GM12878 (cell line): ENCODE data around the gene RPL7A. TPM values are rescaled to one million over a fixed set of nuclear protein-coding genes. Genes with fewer than 3 reads are reported as not detected.

Experiments used
- ATAC-seq: fragments of 200-7000 bp; cut with Tn5 transposase; 3 replicates; pipeline ENCODE4 v1.9.1; 2020; ENCODE audit warnings: mild to moderate bottlenecking, moderate library complexity
- BruUV-seq: library from RNA; stranded (reverse); fragments of 400-500 nt; replicated peaks from 2 replicates; lab custom pipeline; 2021; lab: Mats Ljungman, UMichigan
- CTCF ChIA-PET: fragments of 300-600 bp; sonication (Branson Sonifier 250); formaldehyde crosslinking; extraction: SDS; loops from one replicate; lab custom pipeline; 2021; ENCODE audit warnings: inconsistent platforms; lab: Yijun Ruan, JAX
- POLR2A ChIA-PET: fragments of 350-600 bp; formaldehyde crosslinking; extraction: SDS; loops from one replicate; lab custom pipeline; 2021; ENCODE audit warnings: inconsistent platforms; lab: Charles Lee
- RAD21 ChIA-PET: fragments of 300-600 bp; sonication (Branson Sonifier 250); formaldehyde crosslinking; loops from one replicate; lab custom pipeline; 2023; ENCODE audit warnings: antibody characterized with exemption; ENCODE audit not compliant: unreplicated experiment; lab: Charles Lee
- SMC1A ChIA-PET: fragments of 300-600 bp; sonication (Branson Sonifier 250); formaldehyde crosslinking; loops from one replicate; lab custom pipeline; 2023; ENCODE audit not compliant: unreplicated experiment, uncharacterized antibody; lab: Charles Lee
- DNase-seq: peaks from one replicate; pipeline ENCODE4 v3.0.0-alpha.2; 2011; ENCODE audit warnings: low read depth, low spot score
- FAIRE-seq: peaks from 3 replicates; lab custom pipeline; 2011; peaks lifted over from hg19 to GRCh38; lab: Jason Lieb, UNC
- H2AFZ ChIP-seq: 2 replicates; pipeline ENCODE4 v1.6.0; 2011; ENCODE audit warnings: low read depth, low read length, control low read depth; ENCODE audit not compliant: control insufficient read depth
- H3K27ac ChIP-seq: 2 replicates; pipeline ENCODE4 v1.5.1; 2011; ENCODE audit warnings: control low read depth; ENCODE audit not compliant: control insufficient read depth, insufficient read depth
- H3K27me3 ChIP-seq, 2 experiments: replicated peaks in 1 of 2; 2 replicates each; pipeline versions ENCODE4 v1.6.0 to v1.6.1; 2011; ENCODE audit warnings: low read length in 1 of 2; ENCODE audit not compliant: control insufficient read depth in 2 of 2, insufficient read depth in 2 of 2
- H3K36me3 ChIP-seq, 2 experiments: 2 replicates each; pipeline ENCODE4 v1.5.1; 2011; ENCODE audit warnings: low read length in 1 of 2; ENCODE audit not compliant: control insufficient read depth in 2 of 2, insufficient read depth in 2 of 2
- H3K4me1 ChIP-seq: 2 replicates; pipeline ENCODE4 v1.6.1; 2011; ENCODE audit warnings: mild to moderate bottlenecking, low read length, moderate library complexity, mixed read lengths; ENCODE audit not compliant: control insufficient read depth, insufficient read depth
- H3K4me2 ChIP-seq: 2 replicates; pipeline ENCODE4 v1.6.0; 2011; ENCODE audit warnings: control low read depth; ENCODE audit not compliant: control insufficient read depth, insufficient read depth
- H3K4me3 ChIP-seq: fragments of 200-600 bp; sonication (generic); 2 replicates; pipeline ENCODE4 v1.5.1; 2016
- H3K79me2 ChIP-seq: 2 replicates; pipeline ENCODE4 v1.6.0; 2011; ENCODE audit warnings: low read length; ENCODE audit not compliant: control insufficient read depth, insufficient read depth
- H3K9ac ChIP-seq: 2 replicates; pipeline ENCODE4 v1.8.0; 2011; ENCODE audit warnings: low read length, control low read depth, mixed read lengths; ENCODE audit not compliant: control insufficient read depth, insufficient read depth
- H3K9me3 ChIP-seq: replicated peaks from 3 replicates; pipeline ENCODE4 v1.5.1; 2011; ENCODE audit warnings: mild to moderate bottlenecking, low read length; ENCODE audit not compliant: control insufficient read depth, insufficient read depth
- H4K20me1 ChIP-seq: 2 replicates; pipeline ENCODE4 v1.6.0; 2011; ENCODE audit not compliant: control insufficient read depth, insufficient read depth
- CHD2 ChIP-seq: IDR thresholded peaks from 2 replicates; pipeline ENCODE4 v1.6.1; 2011; ENCODE audit warnings: low read depth, low read length, improper control_type of control experiment, borderline replicate concordance
- EZH2 ChIP-seq: IDR thresholded peaks from 2 replicates; pipeline ENCODE4 v1.6.1; 2012; ENCODE audit warnings: low read depth, mild to moderate bottlenecking, control low read depth, inconsistent platforms, low read length, borderline replicate concordance; ENCODE audit not compliant: control insufficient read depth
- JUNB ChIP-seq: IDR thresholded peaks from 2 replicates; pipeline ENCODE4 v1.6.1; 2016; ENCODE audit warnings: antibody characterized with exemption, mild to moderate bottlenecking
- JUND ChIP-seq: IDR thresholded peaks from 2 replicates; pipeline ENCODE4 v1.6.1; 2012; ENCODE audit warnings: low read depth, mild to moderate bottlenecking, low read length, improper control_type of control experiment, moderate library complexity
- KAT2A ChIP-seq: conservative IDR thresholded peaks from 2 replicates; pipeline ENCODE4 v1.6.1; 2011; ENCODE audit warnings: low read depth, low read length; ENCODE audit not compliant: control insufficient read depth
- ZNF384 ChIP-seq: IDR thresholded peaks from 2 replicates; pipeline ENCODE4 v1.6.1; 2012; ENCODE audit warnings: low read depth, mild to moderate bottlenecking, low read length, improper control_type of control experiment, borderline replicate concordance
- ZSCAN29 ChIP-seq: fragments of 450-650 bp; IDR thresholded peaks from 2 replicates; pipeline ENCODE4 v1.6.1; 2017; ENCODE audit warnings: mild to moderate bottlenecking, moderate library complexity
- ZZZ3 ChIP-seq: IDR thresholded peaks from 2 replicates; pipeline ENCODE4 v1.6.1; 2011; ENCODE audit warnings: low read depth; ENCODE audit not compliant: control insufficient read depth, insufficient read length
- WGBS: methylation state at CpG from one replicate; pipeline ENCODE4 v1.1.6; 2016; ENCODE audit warnings: low lambda C conversion rate; ENCODE audit not compliant: insufficient replicate concordance, insufficient coverage; ENCODE audit errors: missing lambda C conversion rate; 5-methylcytosine and 5-hydroxymethylcytosine counted together
- in situ Hi-C: fragments of 300-500 bp; cut with MboI; formaldehyde crosslinking; loops from 9 replicates; pipeline ENCODE4 v1.14.3; 2018; ENCODE audit warnings: mixed read lengths
- intact Hi-C: fragments of 100-400 bp; cut with micrococcal nuclease; formaldehyde crosslinking; loops from one replicate; pipeline ENCODE4 v1.14.2; 2022; ENCODE audit not compliant: unreplicated experiment
- polyA plus RNA-seq, 11 experiments: library from polyadenylated mRNA; depleted of rRNA in 4 of 11; unstranded in 6 of 11; stranded (reverse) in 5 of 11; fragments of >200 nt; fragmentation: Nextera tagmentation in 4 of 11; fragmentation: Illumina TruSeq in 1 of 11; extraction: Ambion mirVana in 4 of 11; extraction: Trizol in 1 of 11; gene quantifications; 1 replicate in 1 of 11; 2 replicates in 10 of 11; pipeline versions ENCODE4 v1.2.1 to v1.2.3, GENCODE V29; 2011 to 2016; ENCODE audit warnings: inconsistent platforms in 2 of 11, missing spikeins in 2 of 11, low read depth in 1 of 11
- total RNA-seq, 4 experiments: library from RNA; depleted of rRNA in 3 of 4; stranded (reverse); fragments of >200 nt in 3 of 4; fragmentation: Illumina TruSeq in 1 of 4; extraction: Trizol in 1 of 4; gene quantifications; 2 replicates each; pipeline versions ENCODE4 v1.2.1 to v1.2.3, GENCODE V29; 2013 to 2021

Gene RPL7A
- total and polyA plus RNA-seq, 10 of the 15 experiments (the other 5 are each of a cell fraction or from before 2014, with no cell fraction given), result 917 to 5,193 (median 3,326) TPM

- FAIRE-seq, result no peak
- ChIA-PET CTCF (interaction anchor here (0.9 to 1.6 kb wide), 4 partner anchors 8 to 27 kb away, joined by 3 to 5 read pairs (median 4); partner anchors contain the start of genes MED22 and RPL7A), POLR2A (interaction anchor here (0.6 to 1.7 kb wide), 5 partner anchors 14 to 486 kb away, joined by 3 to 9 read pairs (median 3); partner anchors contain the start of genes MED22 and RPL7A)
- H3K36me3 ChIP-seq, result peaks cover 6 to 12% of the 10 kb centered on the region in 2 experiments; a peak in 3 of 4 replicates
- no peak overlapping the region for H2AFZ ChIP-seq
- H3K4me2 ChIP-seq, result peak overlapping the region; percentile 83
- TF ChIP-seq ZZZ3 (no peak), CHD2 (no peak), ZSCAN29 (no peak), ZNF384 (peak; percentile 8; the same call in 1 of the 2 replicates), EZH2 (no peak), KAT2A (no peak), JUND (no peak), JUNB (peak; percentile 26; the same call in 1 of the 2 replicates)
- TF ChIP-seq, all 136 proteins: peak for 2
- Histone ChIP-seq H3K79me2 (peaks cover 62% of the 10 kb centered on the region), H3K4me3 (peak overlapping the region; percentile 97), H3K27me3 (no peaks in the 10 kb centered on the region), H3K4me1 (peaks cover 22% of the 10 kb centered on the region), H4K20me1 (peaks cover 16% of the 10 kb centered on the region), H3K27ac (peak overlapping the region; percentile 78), H3K9me3 (no peaks in the 10 kb centered on the region; the same call in 2 of the 3 replicates), H3K9ac (peak overlapping the region; percentile 93)
- ChIA-PET RAD21 (no interaction called here), SMC1A (interaction anchor here (0.7 to 1.3 kb wide), 4 partner anchors 11 to 47 kb away, joined by 3 to 5 read pairs (median 4); partner anchors contain the start of genes MED22, RPL7A and SURF2)
- in situ Hi-C loops, result no loop called here
- WGBS, result 2% methylated on average over 12 of the region's 12 CpGs
- intact Hi-C loops, result loop anchor here (5.0 kb wide), 2 partner anchors 37 to 43 kb away; partner anchors contain the start of genes REXO4 and SURF6
- no peak for DNase-seq
- TSS peak; percentile 63 for BruUV-seq
- ATAC-seq, result no peak
These were observed 26.6 kb downstream of the RPL7A start for GRCh38 chr9:133374612-133375115.
